CD4-positive, alpha-beta memory T cell (primary cell): ENCODE data around the gene DYNC2H1. TPM values are rescaled to one million over a fixed set of nuclear protein-coding genes. Genes with fewer than 3 reads are reported as not detected.
"Not testable (repeated sequence)": the region's sequence is repeated elsewhere in the genome, so short reads cannot be mapped to it uniquely, and the experiment has no call there.

Source experiments
- CTCF ChIA-PET: fragments of 350-600 bp; sonication (Branson Sonifier 250); formaldehyde crosslinking; loops from one replicate; lab custom pipeline; 2021; ENCODE audit warnings: inconsistent platforms; ENCODE audit not compliant: partially characterized antibody; lab: Charles Lee
- POLR2A ChIA-PET: fragments of 350-600 bp; sonication (Branson Sonifier 250); formaldehyde crosslinking; loops from one replicate; lab custom pipeline; 2021; ENCODE audit not compliant: partially characterized antibody; lab: Charles Lee
- DNase-seq, 5 donors: peaks; one replicate each; pipeline versions ENCODE4 v3.0.0 to v3.0.0-alpha.2; 2020 to 2022; ENCODE audit warnings: mixed read lengths in 1 of 5
- H3K27ac ChIP-seq: one replicate; pipeline ENCODE4 v1.7.0; 2013; ENCODE audit warnings: low read depth, low read length
- H3K27me3 ChIP-seq: 2 replicates; pipeline ENCODE4 v1.7.0; 2013; ENCODE audit warnings: mild to moderate bottlenecking, low read length, moderate library complexity; ENCODE audit not compliant: insufficient read depth
- H3K36me3 ChIP-seq: 2 replicates; pipeline ENCODE4 v1.7.0; 2013; ENCODE audit warnings: mild to moderate bottlenecking, low read length, moderate library complexity; ENCODE audit not compliant: insufficient read depth
- H3K4me1 ChIP-seq: 2 replicates; pipeline ENCODE4 v1.7.0; 2013; ENCODE audit warnings: mild to moderate bottlenecking, low read length, moderate library complexity; ENCODE audit not compliant: insufficient read depth
- H3K4me3 ChIP-seq, 2 donors: one replicate each; pipeline ENCODE4 v1.7.0; 2013; ENCODE audit warnings: low read length in 2 of 2, mild to moderate bottlenecking in 1 of 2
- H3K9me3 ChIP-seq, 2 donors: one replicate each; pipeline ENCODE4 v1.7.0; 2013; ENCODE audit warnings: low read length in 2 of 2, control low read depth in 1 of 2; ENCODE audit not compliant: control insufficient read depth in 1 of 2
- H3K27ac Mint-ChIP-seq, 7 donors: one replicate each; pipeline ENCODE4 v1.8.0; 2020 to 2021; ENCODE audit warnings: mixed read lengths in 7 of 7, mild to moderate bottlenecking in 6 of 7, inconsistent platforms in 3 of 7, moderate library complexity in 3 of 7
- H3K27me3 Mint-ChIP-seq, 2 donors: one replicate each; pipeline ENCODE4 v1.8.0; 2020 to 2021; ENCODE audit warnings: mixed read lengths in 2 of 2
- H3K36me3 Mint-ChIP-seq, 2 donors: one replicate each; pipeline ENCODE4 v1.8.0; 2020 to 2021; ENCODE audit warnings: mixed read lengths in 2 of 2, inconsistent platforms in 1 of 2, mild to moderate bottlenecking in 1 of 2
- H3K4me1 Mint-ChIP-seq, 4 donors: one replicate each; pipeline ENCODE4 v1.8.0; 2020 to 2021; ENCODE audit warnings: mixed read lengths in 4 of 4, mild to moderate bottlenecking in 1 of 4
- H3K4me3 Mint-ChIP-seq, 8 donors: one replicate each; pipeline ENCODE4 v1.8.0; 2020 to 2021; ENCODE audit warnings: mixed read lengths in 8 of 8, mild to moderate bottlenecking in 7 of 8, moderate library complexity in 6 of 8, inconsistent platforms in 3 of 8
- H3K9me3 Mint-ChIP-seq, 8 donors: one replicate each; pipeline ENCODE4 v1.8.0; 2020 to 2021; ENCODE audit warnings: mixed read lengths in 8 of 8, mild to moderate bottlenecking in 5 of 8, inconsistent platforms in 3 of 8, moderate library complexity in 1 of 8
- intact Hi-C: fragments of 100-400 bp; cut with micrococcal nuclease; formaldehyde crosslinking; loops from one replicate; pipeline ENCODE4 v1.15.1; 2023
- polyA plus RNA-seq, 2 donors: library from polyadenylated mRNA; unstranded; fragments of 300-500 nt; fragmentation: Illumina TruSeq; gene quantifications; one replicate each; pipeline ENCODE4 v1.2.3, GENCODE V29; 2021
- total RNA-seq, 2 experiments: library from RNA; stranded (reverse); gene quantifications; one replicate each; pipeline ENCODE4 v1.2.3, GENCODE V29; 2021

The DYNC2H1 gene
- total and polyA plus RNA-seq, 4 experiments from 2014 or later = 0.58 to 4.2 (median 2.5) TPM

GRCh38 chr11:103374227-103374626 lies 265.0 kb downstream of the DYNC2H1 start:
- H3K9me3 ChIP-seq, intact Hi-C loops, H3K27me3 Mint-ChIP-seq, CTCF ChIA-PET, H3K27ac ChIP-seq, H3K4me1 ChIP-seq, H3K4me3 Mint-ChIP-seq, H3K36me3 ChIP-seq, H3K4me1 Mint-ChIP-seq, DNase-seq, H3K4me3 ChIP-seq, POLR2A ChIA-PET, H3K27ac Mint-ChIP-seq, H3K27me3 ChIP-seq: not testable (repeated sequence)
- H3K9me3 Mint-ChIP-seq = peaks cover 3 to 38% (median 20%) of the 10 kb centered on the region in 8 donors
- H3K36me3 Mint-ChIP-seq = peaks cover 10 to 21% of the 10 kb centered on the region in 2 donors

GRCh38 chr11:103378931-103379330 lies 269.7 kb downstream of the DYNC2H1 start:
- H3K9me3 ChIP-seq = no peaks in the 10 kb centered on the region
- Mint-ChIP-seq H3K27me3 (peaks cover 0 to 3% of the 10 kb centered on the region in 2 donors), H3K4me1 (no peaks in the 10 kb centered on the region), H3K4me3 (no peak overlapping the region), H3K9me3 (peaks cover 0 to 26% (median 16%) of the 10 kb centered on the region in 8 donors), H3K36me3 (peaks cover 3 to 23% of the 10 kb centered on the region in 2 donors), H3K27ac (no peak overlapping the region)
- CTCF ChIA-PET = no interaction called here
- H3K36me3 ChIP-seq = no peaks in the 10 kb centered on the region
- POLR2A ChIA-PET = no interaction called here
- intact Hi-C loops = no loop called here
- no peak overlapping the region for H3K27ac ChIP-seq
- DNase-seq = no peak
- H3K27me3 ChIP-seq = no peaks in the 10 kb centered on the region
- H3K4me1 ChIP-seq = no peaks in the 10 kb centered on the region
- no peak overlapping the region for H3K4me3 ChIP-seq

- H3K4me3 ChIP-seq = no peak overlapping the region
- no peak overlapping the region for H3K4me3 Mint-ChIP-seq
- DNase-seq = no peak
- ChIA-PET POLR2A (no interaction called here), CTCF (no interaction called here)
- H3K9me3 Mint-ChIP-seq = peaks cover 0 to 17% (median 8%) of the 10 kb centered on the region in 8 donors
- H3K27me3 ChIP-seq = no peaks in the 10 kb centered on the region
- H3K4me1 Mint-ChIP-seq = peaks cover 0 to 6% (median 5%) of the 10 kb centered on the region in 4 donors
- no peak overlapping the region for H3K27ac Mint-ChIP-seq
- intact Hi-C loops = no loop called here
- no peaks in the 10 kb centered on the region for H3K36me3 ChIP-seq
- no peak overlapping the region for H3K27ac ChIP-seq
- H3K9me3 ChIP-seq = no peaks in the 10 kb centered on the region
- H3K27me3 Mint-ChIP-seq = peaks cover 0 to 3% of the 10 kb centered on the region in 2 donors
- peaks cover 3 to 17% of the 10 kb centered on the region in 2 donors for H3K36me3 Mint-ChIP-seq
- no peaks in the 10 kb centered on the region for H3K4me1 ChIP-seq
Measured at GRCh38 chr11:103380031-103380430, 270.8 kb downstream of the DYNC2H1 start.

- peaks cover 0 to 16% (median under 1%) of the 10 kb centered on the region in 8 donors for H3K9me3 Mint-ChIP-seq
- peaks cover 0 to 1% of the 10 kb centered on the region in 2 donors for H3K27me3 Mint-ChIP-seq
- H3K27ac Mint-ChIP-seq = no peak overlapping the region
- no peak for DNase-seq
- no peaks in the 10 kb centered on the region for H3K36me3 ChIP-seq
- ChIA-PET POLR2A (no interaction called here), CTCF (no interaction called here)
- no peaks in the 10 kb centered on the region for H3K4me1 ChIP-seq
- no peaks in the 10 kb centered on the region for H3K36me3 Mint-ChIP-seq
- no peak overlapping the region for H3K4me3 ChIP-seq
- peaks cover 0 to 10% (median 6%) of the 10 kb centered on the region in 4 donors for H3K4me1 Mint-ChIP-seq
- intact Hi-C loops = no loop called here
- H3K27ac ChIP-seq = no peak overlapping the region
- H3K4me3 Mint-ChIP-seq = no peak overlapping the region
- no peaks in the 10 kb centered on the region for H3K27me3 ChIP-seq
- no peaks in the 10 kb centered on the region for H3K9me3 ChIP-seq
Measured at GRCh38 chr11:103384652-103385051, 275.4 kb downstream of the DYNC2H1 start.

GRCh38 chr11:103395612-103396011 lies 286.4 kb downstream of the DYNC2H1 start:
- intact Hi-C loops = no loop called here
- DNase-seq = no peak
- ChIA-PET POLR2A (no interaction called here), CTCF (no interaction called here)
- no peaks in the 10 kb centered on the region for H3K27me3 Mint-ChIP-seq
- no peaks in the 10 kb centered on the region for H3K27me3 ChIP-seq
- no peaks in the 10 kb centered on the region for H3K36me3 ChIP-seq
- H3K4me1 Mint-ChIP-seq = no peaks in the 10 kb centered on the region
- H3K27ac ChIP-seq = no peak overlapping the region
- H3K9me3 ChIP-seq = no peaks in the 10 kb centered on the region
- H3K27ac Mint-ChIP-seq = no peak overlapping the region
- H3K4me3 ChIP-seq = no peak overlapping the region
- no peak overlapping the region for H3K4me3 Mint-ChIP-seq
- H3K9me3 Mint-ChIP-seq = peaks cover 0 to 15% (median 5%) of the 10 kb centered on the region in 8 donors
- no peaks in the 10 kb centered on the region for H3K4me1 ChIP-seq
- H3K36me3 Mint-ChIP-seq = peaks cover 5 to 13% of the 10 kb centered on the region in 2 donors

GRCh38 chr11:103396237-103396636 lies 287.0 kb downstream of the DYNC2H1 start:
- no peaks in the 10 kb centered on the region for H3K27me3 ChIP-seq
- no peak overlapping the region for H3K4me3 Mint-ChIP-seq
- no peaks in the 10 kb centered on the region for H3K36me3 ChIP-seq
- CTCF ChIA-PET = no interaction called here
- peaks cover 4 to 16% of the 10 kb centered on the region in 2 donors for H3K36me3 Mint-ChIP-seq
- no peak for DNase-seq
- no peaks in the 10 kb centered on the region for H3K4me1 ChIP-seq
- no peaks in the 10 kb centered on the region for H3K27me3 Mint-ChIP-seq
- no peak overlapping the region for H3K27ac ChIP-seq
- H3K4me1 Mint-ChIP-seq = no peaks in the 10 kb centered on the region
- intact Hi-C loops = no loop called here
- POLR2A ChIA-PET = no interaction called here
- no peak overlapping the region for H3K27ac Mint-ChIP-seq
- H3K9me3 ChIP-seq = no peaks in the 10 kb centered on the region
- no peak overlapping the region for H3K4me3 ChIP-seq
- peaks cover 0 to 15% (median 6%) of the 10 kb centered on the region in 8 donors for H3K9me3 Mint-ChIP-seq

GRCh38 chr11:103397369-103397768 lies 288.1 kb downstream of the DYNC2H1 start:
- H3K27ac Mint-ChIP-seq = no peak overlapping the region
- H3K27me3 Mint-ChIP-seq = no peaks in the 10 kb centered on the region
- H3K4me1 Mint-ChIP-seq = no peaks in the 10 kb centered on the region
- H3K4me3 Mint-ChIP-seq = no peak overlapping the region
- H3K36me3 ChIP-seq = no peaks in the 10 kb centered on the region
- intact Hi-C loops = no loop called here
- no peaks in the 10 kb centered on the region for H3K4me1 ChIP-seq
- H3K9me3 ChIP-seq = no peaks in the 10 kb centered on the region
- H3K4me3 ChIP-seq = no peak overlapping the region
- peaks cover 0 to 16% (median 5%) of the 10 kb centered on the region in 8 donors for H3K9me3 Mint-ChIP-seq
- no peaks in the 10 kb centered on the region for H3K27me3 ChIP-seq
- H3K36me3 Mint-ChIP-seq = peaks cover 4 to 24% of the 10 kb centered on the region in 2 donors
- DNase-seq = no peak
- POLR2A ChIA-PET = no interaction called here
- CTCF ChIA-PET = no interaction called here
- H3K27ac ChIP-seq = no peak overlapping the region

- no peaks in the 10 kb centered on the region for H3K4me1 ChIP-seq
- no peak overlapping the region for H3K4me3 Mint-ChIP-seq
- peaks cover 4 to 22% of the 10 kb centered on the region in 2 donors for H3K36me3 Mint-ChIP-seq
- no peaks in the 10 kb centered on the region for H3K4me1 Mint-ChIP-seq
- H3K9me3 Mint-ChIP-seq = peaks cover 0 to 11% (median 3%) of the 10 kb centered on the region in 8 donors
- POLR2A ChIA-PET = no interaction called here
- H3K36me3 ChIP-seq = no peaks in the 10 kb centered on the region
- no peaks in the 10 kb centered on the region for H3K27me3 Mint-ChIP-seq
- H3K4me3 ChIP-seq = no peak overlapping the region
- intact Hi-C loops = no loop called here
- H3K27me3 ChIP-seq = no peaks in the 10 kb centered on the region
- H3K27ac Mint-ChIP-seq = no peak overlapping the region
- H3K27ac ChIP-seq = no peak overlapping the region
- no peak for DNase-seq
- CTCF ChIA-PET = no interaction called here
- H3K9me3 ChIP-seq = no peaks in the 10 kb centered on the region
Measured at GRCh38 chr11:103398829-103399228, 289.6 kb downstream of the DYNC2H1 start.
